Heart right ventricle (tissue), 16 donors: ENCODE results near the gene MXRA8. TPM values are rescaled to one million over a fixed set of nuclear protein-coding genes. Genes with fewer than 3 reads are reported as not detected.

ENCODE experiments used
- ATAC-seq, 8 donors: fragments of 200-7000 bp; cut with Tn5 transposase; one replicate each; pipeline ENCODE4 v1.9.1; 2020; ENCODE audit warnings: mild to moderate bottlenecking in 8 of 8, moderate library complexity in 8 of 8, moderate number of reproducible peaks in 1 of 8
- DNase-seq, 2 donors: peaks; one replicate each; pipeline ENCODE4 v3.0.0-alpha.2; 2020
- H3K27ac ChIP-seq, 10 donors: fragments of 200-600 bp; sonication (generic) in 2 of 10; one replicate each; pipeline versions ENCODE4 v1.5.0 to v1.8.0; 2020 to 2022; ENCODE audit warnings: mild to moderate bottlenecking in 3 of 10
- H3K27me3 ChIP-seq, 7 donors: fragments of 200-600 bp; one replicate each; pipeline ENCODE4 v1.8.0; 2021 to 2022; ENCODE audit warnings: mild to moderate bottlenecking in 2 of 7
- H3K36me3 ChIP-seq, 9 donors: fragments of 200-600 bp; sonication (generic) in 1 of 9; one replicate each; pipeline versions ENCODE4 v1.5.0 to v1.8.0; 2020 to 2022; ENCODE audit warnings: mild to moderate bottlenecking in 2 of 9
- H3K4me1 ChIP-seq, 9 donors: fragments of 200-600 bp; sonication (generic) in 1 of 9; one replicate each; pipeline versions ENCODE4 v1.5.0 to v1.8.0; 2020 to 2022; ENCODE audit warnings: mild to moderate bottlenecking in 4 of 9
- H3K4me3 ChIP-seq, 10 donors: fragments of 200-600 bp; sonication (generic) in 2 of 10; one replicate each; pipeline versions ENCODE4 v1.5.0 to v1.8.0; 2020 to 2022; ENCODE audit warnings: mild to moderate bottlenecking in 7 of 10, moderate library complexity in 2 of 10
- H3K9me3 ChIP-seq, 11 donors: fragments of 200-600 bp in 10 of 11; sonication (generic) in 2 of 11; one replicate each; pipeline versions ENCODE4 v1.5.0 to v1.8.0; 2013 to 2022; ENCODE audit warnings: mild to moderate bottlenecking in 2 of 11, control low read depth in 1 of 11, moderate library complexity in 1 of 11
- WGBS, 2 donors: extraction: QIAGEN DNeasy Blood & Tissue Kit; methylation state at CpG; one replicate each; pipeline ENCODE4 v1.1.7; 2013; ENCODE audit warnings: inconsistent platforms in 1 of 2; 5-methylcytosine and 5-hydroxymethylcytosine counted together
- intact Hi-C, 10 donors: fragments of 100-400 bp; cut with DNase I; formaldehyde crosslinking; loops; one replicate each; pipeline versions ENCODE4 v1.11.1 to v1.14.2; 2022
- polyA plus RNA-seq, 2 donors: library from polyadenylated mRNA; stranded (reverse); fragments of 200-250 nt; gene quantifications; one replicate each; pipeline ENCODE4 v1.2.3, GENCODE V29; 2013
- total RNA-seq, 10 donors: library from RNA; stranded (reverse); fragmentation: NEBNext Ultra II Directional in 3 of 10; extraction: Animal tissue kit (Norgen Biotek cat#: 25700) in 3 of 10; gene quantifications; one replicate each; pipeline versions ENCODE4 v1.2.1 to v1.2.4, GENCODE V29; 2021 to 2023
- TF ChIP-seq, protein P1 (sequence below), 9 donors: fragments of 200-600 bp; sonication (generic) in 2 of 9; IDR thresholded peaks; one replicate each; pipeline versions ENCODE4 v1.5.0 to v1.8.0; 2021 to 2022; ENCODE audit warnings: antibody characterized with exemption in 9 of 9, mild to moderate bottlenecking in 5 of 9, moderate library complexity in 1 of 9
- donor health status: Arrhythmogenic right ventricular cardiomyopathy.
- donor health status: ischemic (EF 13 %, LVEDD 7.1; RV severe dilation, severe dysfunction).
- donor health status: healthy with polysubstance abuse.
- donor health status: DM: no; HTN: yes; CAD: no.
- donor health status: DM: no; HTN: no; CAD: no.
- donor health status: ischemic (EF 25% LVEDD 6.9; RV normal size, moderate dysfunction).
- donor health status: ischemic (EF 25% LVEDD 5.7; RV mildly dilated, moderate dysfunction).
- donor health status: healthy.
- donor health status: DM: yes; HTN: yes; CAD: no.
- donor health status: Ischemic cardiomyopathy.
- donor health status: ischemic (EF 35%, LVEDD 5.7; RV mildly dilated, moderate dysfunction).
- donor health status: nonischemic (EF 11% LVEDD 7.7; RV severe dilation, severe dysfunction).
- donor health status: DM: yes; HTN: yes; CAD: no.
- donor health status: PGD.
- donor health status: ischemic (EF 29% LVEDD 5.4; RV normal size, mild dysfunction).
- donor health status: nonischemic (EF 23%, LVEDD 6.1; RV moderate dilation, normal function).

MXRA8 gene
- total and polyA plus RNA-seq, 12 donors: 7.2 to 35.6 (median 15.5) TPM

GRCh38 chr1:1306661-1307260 lies 51.6 kb downstream of the MXRA8 start:
- Histone ChIP-seq H3K27ac (peak overlapping the region in 8 of 10 donors; percentile 93 to 100 (median 98)), H3K27me3 (no peaks in the 10 kb centered on the region), H3K9me3 (no peaks in the 10 kb centered on the region), H3K4me1 (peaks cover 27 to 54% (median 50%) of the 10 kb centered on the region in 9 donors), H3K36me3 (peaks cover 0 to 22% (median 9%) of the 10 kb centered on the region in 9 donors), H3K4me3 (peak overlapping the region; percentile 47 to 99 (median 82))
- TF ChIP-seq, protein P1, sequence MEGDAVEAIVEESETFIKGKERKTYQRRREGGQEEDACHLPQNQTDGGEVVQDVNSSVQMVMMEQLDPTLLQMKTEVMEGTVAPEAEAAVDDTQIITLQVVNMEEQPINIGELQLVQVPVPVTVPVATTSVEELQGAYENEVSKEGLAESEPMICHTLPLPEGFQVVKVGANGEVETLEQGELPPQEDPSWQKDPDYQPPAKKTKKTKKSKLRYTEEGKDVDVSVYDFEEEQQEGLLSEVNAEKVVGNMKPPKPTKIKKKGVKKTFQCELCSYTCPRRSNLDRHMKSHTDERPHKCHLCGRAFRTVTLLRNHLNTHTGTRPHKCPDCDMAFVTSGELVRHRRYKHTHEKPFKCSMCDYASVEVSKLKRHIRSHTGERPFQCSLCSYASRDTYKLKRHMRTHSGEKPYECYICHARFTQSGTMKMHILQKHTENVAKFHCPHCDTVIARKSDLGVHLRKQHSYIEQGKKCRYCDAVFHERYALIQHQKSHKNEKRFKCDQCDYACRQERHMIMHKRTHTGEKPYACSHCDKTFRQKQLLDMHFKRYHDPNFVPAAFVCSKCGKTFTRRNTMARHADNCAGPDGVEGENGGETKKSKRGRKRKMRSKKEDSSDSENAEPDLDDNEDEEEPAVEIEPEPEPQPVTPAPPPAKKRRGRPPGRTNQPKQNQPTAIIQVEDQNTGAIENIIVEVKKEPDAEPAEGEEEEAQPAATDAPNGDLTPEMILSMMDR (IDR thresholded peaks at IDR 0.05): no peak
- intact Hi-C loops: loop anchor here in 2 of 10 donors (5.0 kb wide), 1 partner anchor 41 kb away; the partner anchor contains the start of gene DVL1 (in 2 of the 2)
- DNase-seq (no peak), ATAC-seq (no peak)
- 34 to 38% methylated on average over 27 of the region's 27 CpGs for WGBS, 2 donors

- Histone ChIP-seq H3K27me3 (no peaks in the 10 kb centered on the region), H3K9me3 (no peaks in the 10 kb centered on the region), H3K36me3 (peaks cover 0 to 16% (median 4%) of the 10 kb centered on the region in 9 donors), H3K4me3 (peak overlapping the region in 9 of 10 donors; percentile 75 to 99 (median 83)), H3K27ac (peak overlapping the region in 9 of 10 donors; percentile 63 to 100 (median 82)), H3K4me1 (peaks cover 27 to 54% (median 50%) of the 10 kb centered on the region in 9 donors)
- intact Hi-C loops: loop anchor here in 2 of 10 donors (5.0 kb wide), 1 partner anchor 41 kb away; the partner anchor contains the start of gene DVL1 (in 2 of the 2)
- TF ChIP-seq, protein P1 (IDR thresholded peaks at IDR 0.05): peak in 2 of 9 donors; percentile 5 to 6
- ATAC-seq: no peak
- WGBS, 2 donors: 26 to 50% methylated on average over 11 of the region's 11 CpGs
- DNase-seq: no peak
These were observed 52.2 kb downstream of the MXRA8 start for GRCh38 chr1:1306070-1306660.

DNA sequence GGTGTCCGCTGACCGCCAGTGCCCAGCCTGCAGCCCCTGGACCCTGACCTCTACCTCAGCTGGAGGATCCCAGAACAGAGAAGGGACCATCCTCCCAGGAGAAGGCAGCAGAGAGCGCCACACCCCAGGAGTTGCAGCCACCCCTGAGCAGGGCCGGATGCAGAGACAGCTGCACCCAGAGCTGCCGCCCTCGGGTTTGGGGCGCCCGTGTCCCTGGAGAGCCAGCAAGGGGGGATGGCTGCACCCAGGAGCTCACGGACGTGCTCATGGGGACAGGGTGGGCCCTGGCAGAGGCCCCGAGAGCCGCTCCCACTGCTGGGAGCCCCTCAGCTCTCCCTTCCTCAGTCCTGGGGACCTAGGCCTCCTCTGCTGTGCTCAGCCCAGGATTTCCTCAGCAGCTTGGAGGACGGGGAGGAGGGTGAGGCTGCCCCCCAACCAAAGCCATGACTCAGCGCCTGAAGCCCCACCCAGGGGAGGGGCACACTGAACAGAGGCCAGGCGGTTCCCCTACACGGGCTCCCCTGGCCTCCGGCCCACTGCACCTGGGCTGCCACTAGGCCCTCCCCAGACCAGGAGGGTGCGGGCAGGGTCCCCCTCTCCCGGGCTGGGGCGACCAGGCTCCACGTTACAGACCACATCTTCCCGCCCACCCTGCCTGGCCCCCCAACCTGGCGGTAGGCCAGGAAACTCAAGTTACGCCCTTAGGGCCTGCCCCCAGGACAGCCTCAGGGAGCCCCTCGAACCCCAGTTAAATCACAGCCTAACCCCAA lies 52.9 kb downstream of the MXRA8 start:
- Histone ChIP-seq H3K27me3 (no peaks in the 10 kb centered on the region), H3K36me3 (peaks cover 0 to 10% (median 0%) of the 10 kb centered on the region in 9 donors), H3K27ac (peak overlapping the region in 9 of 10 donors; percentile 63 to 100 (median 82)), H3K4me3 (peak overlapping the region; percentile 18 to 99 (median 82)), H3K9me3 (no peaks in the 10 kb centered on the region), H3K4me1 (peaks cover 27 to 54% (median 50%) of the 10 kb centered on the region in 9 donors)
- ATAC-seq (peak; percentile 3 to 58 (median 34)), DNase-seq (peak; percentile 73 to 77)
- 30 to 38% methylated on average over 25 of the region's 25 CpGs for WGBS, 2 donors
- intact Hi-C loops: loop anchor here in 2 of 10 donors (5.0 kb wide), 1 partner anchor 42 kb away; the partner anchor contains the start of gene DVL1 (in 2 of the 2)
- TF ChIP-seq, protein P1 (IDR thresholded peaks at IDR 0.05): peak in 2 of 9 donors; percentile 11 to 20
